LNCaP clone FGC (cell line): Measurements from ENCODE around the gene SLC4A2.
A peak's percentile ranks its signal among the peaks of the same experiment; 100 is the strongest.

Experiments used
- DNase-seq: peaks from one replicate; pipeline ENCODE4 v3.0.0-alpha.2; 2011; ENCODE audit warnings: low read depth
- H3K4me3 ChIP-seq: 2 replicates; pipeline ENCODE4 v1.5.1; 2011; ENCODE audit warnings: mild to moderate bottlenecking, low read depth, low read length, control low read depth
- TF ChIP-seq, protein P1 (sequence below): IDR thresholded peaks from 2 replicates; pipeline ENCODE4 v1.5.1; 2012; ENCODE audit warnings: mild to moderate bottlenecking; ENCODE audit not compliant: control insufficient read depth, insufficient read depth; ENCODE audit errors: extremely low read depth

Gene SLC4A2

DNA sequence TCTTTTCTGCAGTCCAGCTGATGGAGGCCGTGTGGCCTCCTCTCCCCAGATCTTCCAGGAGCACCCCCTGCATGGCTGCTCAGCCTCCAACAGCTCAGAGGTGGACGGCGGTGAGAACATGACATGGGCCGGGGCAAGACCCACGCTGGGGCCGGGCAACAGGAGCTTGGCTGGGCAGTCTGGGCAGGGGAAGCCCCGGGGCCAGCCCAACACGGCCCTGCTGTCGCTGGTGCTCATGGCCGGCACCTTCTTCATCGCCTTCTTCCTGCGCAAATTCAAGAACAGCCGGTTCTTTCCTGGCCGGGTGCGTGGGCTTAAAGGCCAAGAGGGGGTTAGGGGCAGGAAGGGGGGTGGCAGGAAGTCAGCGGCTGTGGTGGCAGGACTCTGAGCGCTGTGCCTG is 14.6 kb downstream of the SLC4A2 start:
- no peak overlapping the region for H3K4me3 ChIP-seq
- TF ChIP-seq, protein P1, sequence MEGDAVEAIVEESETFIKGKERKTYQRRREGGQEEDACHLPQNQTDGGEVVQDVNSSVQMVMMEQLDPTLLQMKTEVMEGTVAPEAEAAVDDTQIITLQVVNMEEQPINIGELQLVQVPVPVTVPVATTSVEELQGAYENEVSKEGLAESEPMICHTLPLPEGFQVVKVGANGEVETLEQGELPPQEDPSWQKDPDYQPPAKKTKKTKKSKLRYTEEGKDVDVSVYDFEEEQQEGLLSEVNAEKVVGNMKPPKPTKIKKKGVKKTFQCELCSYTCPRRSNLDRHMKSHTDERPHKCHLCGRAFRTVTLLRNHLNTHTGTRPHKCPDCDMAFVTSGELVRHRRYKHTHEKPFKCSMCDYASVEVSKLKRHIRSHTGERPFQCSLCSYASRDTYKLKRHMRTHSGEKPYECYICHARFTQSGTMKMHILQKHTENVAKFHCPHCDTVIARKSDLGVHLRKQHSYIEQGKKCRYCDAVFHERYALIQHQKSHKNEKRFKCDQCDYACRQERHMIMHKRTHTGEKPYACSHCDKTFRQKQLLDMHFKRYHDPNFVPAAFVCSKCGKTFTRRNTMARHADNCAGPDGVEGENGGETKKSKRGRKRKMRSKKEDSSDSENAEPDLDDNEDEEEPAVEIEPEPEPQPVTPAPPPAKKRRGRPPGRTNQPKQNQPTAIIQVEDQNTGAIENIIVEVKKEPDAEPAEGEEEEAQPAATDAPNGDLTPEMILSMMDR = no peak
- DNase-seq = no peak

DNA sequence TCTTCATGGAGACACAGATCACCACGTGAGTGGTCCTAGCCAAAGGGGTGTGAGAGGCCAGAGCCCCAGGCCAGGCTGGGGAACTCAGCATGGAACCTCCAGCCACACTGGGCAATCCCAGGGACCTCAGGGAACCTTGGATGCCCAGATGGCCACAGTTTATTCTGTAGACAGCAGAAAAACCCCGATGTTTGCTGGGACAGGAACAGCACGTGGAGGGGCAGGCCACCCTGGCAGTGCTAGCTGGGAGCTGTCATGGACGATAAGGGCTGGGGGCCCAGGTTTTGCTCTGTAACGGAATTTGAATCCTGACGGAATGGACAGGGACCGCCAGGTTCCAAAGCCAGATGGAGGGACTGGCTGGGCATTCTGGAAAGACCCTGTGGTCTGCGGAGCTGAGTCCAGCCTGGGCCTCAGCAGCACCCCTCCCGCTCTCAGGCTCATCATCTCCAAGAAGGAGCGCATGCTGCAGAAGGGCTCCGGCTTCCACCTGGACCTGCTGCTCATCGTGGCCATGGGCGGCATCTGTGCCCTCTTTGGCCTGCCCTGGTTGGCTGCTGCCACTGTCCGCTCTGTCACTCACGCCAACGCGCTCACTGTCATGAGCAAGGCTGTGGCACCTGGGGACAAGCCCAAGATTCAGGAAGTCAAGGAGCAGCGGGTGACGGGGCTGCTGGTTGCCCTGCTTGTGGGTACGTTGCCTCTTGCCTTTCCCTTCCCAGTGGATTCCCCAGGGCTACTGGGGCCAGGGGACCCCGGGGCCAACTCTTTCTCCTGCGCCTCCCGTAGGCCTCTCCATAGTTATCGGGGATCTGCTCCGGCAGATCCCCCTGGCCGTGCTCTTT is 15.7 kb downstream of the SLC4A2 start:
- DNase-seq = no peak
- H3K4me3 ChIP-seq = no peak overlapping the region
- TF ChIP-seq, protein P1 = no peak

DNA sequence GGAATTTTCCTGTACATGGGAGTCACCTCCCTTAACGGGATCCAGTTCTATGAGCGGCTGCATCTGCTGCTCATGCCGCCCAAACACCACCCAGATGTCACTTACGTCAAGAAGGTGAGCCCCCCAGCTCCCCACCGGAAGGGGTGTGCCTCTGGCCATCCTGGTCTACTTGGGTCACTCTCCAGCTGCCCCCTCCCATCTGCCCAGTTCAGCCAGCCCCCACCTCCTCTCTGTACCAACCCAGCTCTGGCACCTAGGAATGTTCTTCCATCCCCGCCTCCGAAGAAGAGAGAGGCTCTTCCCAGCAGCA is 16.2 kb downstream of the SLC4A2 start:
- no peak for DNase-seq
- TF ChIP-seq, protein P1 = no peak

DNA sequence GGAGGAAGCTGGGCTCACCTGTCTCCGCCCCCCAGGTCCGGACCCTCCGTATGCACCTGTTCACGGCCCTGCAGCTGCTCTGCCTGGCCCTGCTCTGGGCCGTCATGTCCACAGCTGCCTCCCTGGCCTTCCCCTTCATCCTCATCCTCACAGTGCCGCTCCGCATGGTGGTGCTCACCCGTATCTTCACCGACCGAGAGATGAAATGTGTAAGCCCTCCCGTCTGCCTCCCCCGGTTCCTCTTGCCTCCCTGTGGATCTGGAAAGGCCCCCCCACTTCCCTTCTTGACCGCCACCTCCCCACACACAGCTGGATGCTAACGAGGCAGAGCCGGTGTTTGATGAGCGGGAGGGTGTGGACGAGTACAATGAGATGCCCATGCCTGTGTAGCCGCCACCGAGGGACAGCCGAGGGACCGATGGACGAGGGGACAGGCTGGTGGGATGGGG is 16.6 kb downstream of the SLC4A2 start:
- TF ChIP-seq, protein P1 = no peak
- no peak overlapping the region for H3K4me3 ChIP-seq
- DNase-seq = no peak

More for the DNA sequence above, 16.2 kb downstream of the SLC4A2 start:
- no peak overlapping the region for H3K4me3 ChIP-seq

DNA sequence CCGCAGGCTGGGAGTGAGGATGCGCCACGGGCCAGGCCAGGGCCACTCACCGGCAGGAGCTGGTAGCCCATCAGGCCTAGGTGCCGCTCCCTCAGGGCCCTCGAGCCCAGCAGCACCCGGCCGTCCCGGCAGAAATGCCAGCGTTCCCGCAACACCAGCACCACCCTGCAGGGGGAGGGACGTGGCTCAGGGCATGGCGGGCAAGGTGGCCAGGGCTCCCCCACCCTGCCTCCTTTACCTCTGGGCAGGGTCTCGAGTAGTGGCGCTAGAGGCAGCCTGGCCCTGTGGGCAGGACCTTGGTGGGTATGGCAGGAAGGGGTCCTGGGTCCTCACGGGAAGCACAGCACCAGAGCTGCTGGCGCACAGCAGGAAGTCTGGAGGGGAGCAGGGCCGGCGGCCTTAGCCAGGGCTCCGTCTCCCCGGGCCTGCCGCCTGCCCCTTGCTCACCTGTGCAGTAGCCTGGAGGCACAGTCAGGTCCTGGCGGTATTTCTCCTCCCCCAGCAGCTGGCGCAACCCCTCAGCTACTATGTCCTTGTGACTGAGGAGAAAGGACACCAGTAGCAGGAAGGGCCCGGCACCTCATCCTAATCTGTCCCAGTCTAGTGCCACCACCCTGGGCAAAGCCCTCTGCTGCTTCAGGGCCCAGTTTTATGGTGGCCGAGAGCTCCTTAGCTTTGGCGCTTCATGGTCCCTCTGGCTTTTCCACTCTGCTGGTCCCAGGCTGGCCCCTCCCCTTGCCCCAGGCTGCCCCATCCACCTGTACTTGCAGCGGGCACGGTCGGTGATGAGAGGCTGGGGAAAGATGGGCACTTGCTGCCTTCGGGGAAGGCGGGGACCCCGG is 17.7 kb downstream of the SLC4A2 start:
- TF ChIP-seq, protein P1 = peak; percentile 21; the same call in 1 of the 2 replicates
- no peak for DNase-seq
- no peak overlapping the region for H3K4me3 ChIP-seq

DNA sequence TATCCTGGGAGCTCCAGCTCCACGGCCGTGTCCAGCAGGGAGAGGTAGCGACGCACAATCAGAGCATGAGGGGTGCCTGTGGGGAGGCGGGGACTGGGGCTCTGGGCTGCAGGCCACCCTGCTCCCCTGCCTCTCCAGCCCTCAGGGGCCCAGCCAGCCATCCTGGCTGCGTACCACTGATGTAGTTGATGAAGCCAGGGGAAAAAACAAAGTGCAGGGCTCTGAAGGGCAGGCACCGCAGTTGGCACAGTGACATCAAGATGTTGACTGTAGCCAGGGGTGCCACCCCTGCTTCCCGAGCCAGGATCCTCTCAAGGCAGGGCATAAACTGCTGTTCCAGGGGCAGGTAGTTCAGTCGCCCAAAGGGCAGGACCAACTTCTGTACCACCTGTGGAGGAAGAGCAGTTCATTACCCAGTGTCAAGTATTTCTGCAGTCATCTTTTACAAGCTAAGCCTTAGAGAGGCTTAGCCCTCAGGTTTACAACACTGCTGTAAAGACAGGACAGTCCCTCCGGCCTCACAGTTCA is 18.4 kb downstream of the SLC4A2 start:
- no peak overlapping the region for H3K4me3 ChIP-seq
- DNase-seq = no peak
- TF ChIP-seq, protein P1 = no peak
